SIG-M5 (cell line): ENCODE results near the gene SEMA3D.

Source experiments
- DNase-seq: peaks from one replicate; lab custom pipeline; 2025; lab: John Stamatoyannopoulos, UW

SEMA3D gene

DNA sequence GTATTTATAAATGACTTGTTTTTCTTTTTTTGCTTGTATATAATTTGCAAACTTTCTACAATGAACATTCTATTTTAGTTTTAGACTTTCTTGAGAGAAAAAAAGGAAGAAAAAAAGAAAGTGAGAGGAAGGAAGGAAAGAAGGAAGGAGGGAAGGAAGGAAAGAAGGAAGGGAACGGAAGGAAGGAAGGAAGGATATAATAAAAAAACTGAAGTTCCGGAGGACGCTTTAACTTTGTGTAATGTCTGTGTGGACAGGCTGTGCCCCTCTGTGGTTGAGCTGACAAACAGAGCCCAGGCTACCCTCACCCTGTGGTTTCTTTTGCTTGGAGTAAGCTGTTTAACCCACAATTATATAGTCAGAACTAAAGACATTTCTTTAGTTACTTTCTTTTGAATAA is 108.7 kb downstream of the SEMA3D start:
- DNase-seq, result no peak

DNA sequence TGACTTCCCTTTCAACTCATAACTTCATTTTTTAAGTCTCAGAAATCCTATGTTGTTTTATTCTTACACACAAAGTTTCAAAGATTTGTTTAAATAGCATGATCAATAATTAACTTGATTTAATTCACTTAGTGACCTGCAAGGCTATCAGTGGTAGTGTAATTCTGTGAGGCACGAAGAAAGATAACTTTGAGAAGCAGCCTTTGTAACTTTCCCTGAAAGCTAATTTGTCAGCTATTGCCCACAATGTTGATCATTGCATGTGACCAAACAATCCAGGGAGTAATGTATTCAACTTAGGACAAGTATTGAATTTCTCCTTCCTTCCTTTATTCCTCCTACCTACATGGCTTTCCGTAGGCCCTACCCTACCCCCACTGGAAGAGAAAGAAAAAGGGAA is 111.0 kb downstream of the SEMA3D start:
- no peak for DNase-seq

DNA sequence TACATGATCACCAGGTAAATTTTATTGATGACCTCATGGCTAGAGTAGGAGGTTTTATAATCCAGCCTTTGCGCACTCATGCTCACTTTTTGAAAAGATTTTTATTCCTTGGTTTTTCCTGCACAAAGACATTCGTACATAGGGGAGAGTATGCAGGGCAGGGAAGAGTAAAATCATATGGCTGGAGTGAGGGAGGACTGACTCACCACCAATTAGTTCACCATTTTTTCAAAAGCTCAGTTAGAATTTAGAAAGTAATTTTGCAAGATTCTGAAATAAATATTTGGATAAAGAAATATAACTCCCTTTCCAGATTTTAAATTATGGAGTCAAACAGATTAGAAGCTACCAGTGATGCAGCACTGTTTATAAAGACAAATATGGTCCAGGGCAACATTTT is 111.9 kb downstream of the SEMA3D start:
- no peak for DNase-seq

DNA sequence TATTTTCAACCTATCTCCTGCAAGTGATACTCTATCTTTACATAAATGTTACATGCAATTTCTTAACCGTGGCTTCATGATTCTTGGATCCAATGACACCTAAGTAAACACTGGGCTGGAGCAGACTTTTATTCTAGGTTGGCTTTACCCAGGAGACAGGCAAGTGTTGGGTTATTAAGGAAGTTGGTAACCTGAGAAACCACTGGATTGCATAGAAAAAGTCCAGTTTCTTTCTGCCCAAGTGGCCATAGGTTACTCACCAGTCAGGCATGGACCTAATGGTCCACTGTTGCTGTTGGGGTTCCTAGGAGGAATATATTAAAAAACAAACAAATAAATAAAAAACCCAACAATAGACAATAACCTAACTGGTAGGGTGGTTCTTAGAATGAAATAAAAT is 112.8 kb downstream of the SEMA3D start:
- DNase-seq, result no peak

DNA sequence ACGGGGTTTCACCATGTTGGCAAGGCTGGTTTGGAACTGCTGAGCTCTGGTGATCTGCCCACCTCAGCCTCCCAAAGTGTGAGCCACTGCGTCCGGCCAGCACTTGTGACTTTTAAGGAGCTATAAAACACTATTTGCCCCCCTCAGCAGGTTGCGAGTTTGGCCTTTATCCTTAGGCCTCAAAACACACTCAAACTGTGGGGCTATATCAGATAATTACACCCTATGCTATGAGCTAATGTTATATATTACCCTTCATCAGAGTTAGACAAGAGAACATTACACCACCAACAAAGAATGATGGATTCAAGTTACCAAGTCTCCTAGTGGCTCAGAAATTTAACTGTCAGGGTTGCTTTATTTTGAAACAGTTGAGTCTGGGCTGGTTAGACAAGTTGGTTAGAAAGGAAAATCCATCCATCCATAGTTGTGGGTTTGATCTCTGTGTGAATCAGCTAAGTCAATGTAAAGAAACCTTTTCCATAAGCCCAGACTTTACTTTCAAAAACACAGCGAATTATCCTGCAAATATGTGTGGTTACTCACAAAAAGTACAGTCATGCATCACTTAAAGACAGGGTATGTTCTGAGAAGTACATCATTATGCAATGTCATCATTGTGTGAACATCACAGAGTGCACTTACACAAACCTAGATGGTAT is 115.8 kb downstream of the SEMA3D start:
- DNase-seq, result no peak

DNA sequence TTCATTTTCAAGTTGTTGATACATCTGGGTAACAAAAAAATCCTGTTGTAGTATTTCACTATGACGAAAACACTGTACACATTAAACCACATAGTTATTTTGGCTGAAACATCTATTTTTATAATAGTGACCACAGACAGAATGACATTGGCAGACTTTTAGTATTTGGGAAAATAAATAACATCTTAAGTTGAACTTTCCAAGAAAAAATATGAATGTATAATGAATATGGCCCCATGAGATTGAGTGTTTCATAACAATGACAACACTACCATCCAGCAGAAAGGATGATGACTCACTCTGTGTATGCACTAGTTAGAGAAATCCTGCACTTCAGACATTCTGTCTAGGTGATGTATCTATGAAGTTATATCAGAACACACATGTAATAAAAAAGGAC is 118.1 kb downstream of the SEMA3D start:
- no peak for DNase-seq

DNA sequence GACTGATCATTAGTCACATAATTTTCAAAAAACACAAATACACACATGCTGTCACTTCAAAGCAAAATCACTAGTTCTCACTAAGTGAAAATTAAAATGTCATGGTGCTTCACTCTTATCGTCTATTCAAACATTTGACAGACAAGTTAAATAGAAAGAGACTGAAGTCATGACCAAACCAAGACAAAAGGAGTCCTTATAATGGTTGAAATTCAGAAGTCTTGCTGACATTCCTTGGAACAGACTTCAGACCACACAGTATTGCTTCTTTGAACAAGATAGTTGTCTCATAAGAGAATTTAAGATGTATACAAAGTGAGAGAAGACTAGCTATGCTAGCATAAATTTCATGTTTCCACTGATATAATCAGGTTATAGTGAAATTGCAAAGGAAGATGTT is 119.5 kb downstream of the SEMA3D start:
- no peak for DNase-seq

DNA sequence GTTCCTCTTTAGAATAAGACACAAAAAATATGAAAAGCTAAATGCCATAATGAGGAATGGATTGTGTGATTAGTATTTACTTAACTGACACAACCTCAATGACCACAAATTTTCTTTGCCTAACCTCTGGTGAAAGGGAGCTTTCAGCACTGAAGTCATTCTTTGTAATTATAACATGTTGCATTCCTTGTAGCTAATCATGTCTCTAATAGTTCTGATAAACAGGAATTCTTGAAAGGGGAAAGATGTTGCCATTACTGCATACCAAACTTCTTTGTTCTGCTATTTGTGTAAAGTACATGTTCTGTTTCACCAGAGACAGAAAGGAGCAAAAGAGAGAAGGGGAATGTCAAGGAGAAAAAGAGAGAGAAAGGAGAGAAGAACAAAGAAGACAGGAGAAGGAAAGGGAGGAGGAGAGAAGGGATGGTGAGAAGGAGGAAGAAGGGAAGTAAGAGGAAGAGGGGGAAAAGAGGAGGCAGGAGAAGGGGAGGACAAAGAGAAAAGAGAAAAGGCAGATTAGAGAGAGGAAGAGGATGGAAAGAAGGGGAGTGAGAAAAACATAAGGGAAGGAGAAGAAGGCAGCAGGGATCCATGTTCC is 120.9 kb downstream of the SEMA3D start:
- no peak for DNase-seq

DNA sequence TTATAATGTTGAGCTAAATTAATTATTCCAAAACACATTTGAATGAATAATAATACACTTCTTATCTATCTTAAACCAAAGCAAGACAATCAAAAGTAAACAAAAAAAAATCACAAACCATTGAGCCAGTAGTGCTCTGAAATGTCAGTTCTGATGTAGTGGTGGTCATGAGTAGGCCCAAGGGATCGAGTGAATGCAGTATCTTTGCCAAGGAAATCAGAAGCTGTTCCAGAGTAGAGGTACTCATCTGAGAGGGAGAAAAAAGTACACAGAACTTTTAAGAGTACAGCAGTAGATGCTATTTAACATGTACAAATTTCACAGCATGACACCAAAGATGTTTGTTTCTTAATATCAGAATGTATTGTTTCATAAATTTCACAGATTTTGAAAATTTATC is 121.5 kb downstream of the SEMA3D start:
- DNase-seq, result no peak

DNA sequence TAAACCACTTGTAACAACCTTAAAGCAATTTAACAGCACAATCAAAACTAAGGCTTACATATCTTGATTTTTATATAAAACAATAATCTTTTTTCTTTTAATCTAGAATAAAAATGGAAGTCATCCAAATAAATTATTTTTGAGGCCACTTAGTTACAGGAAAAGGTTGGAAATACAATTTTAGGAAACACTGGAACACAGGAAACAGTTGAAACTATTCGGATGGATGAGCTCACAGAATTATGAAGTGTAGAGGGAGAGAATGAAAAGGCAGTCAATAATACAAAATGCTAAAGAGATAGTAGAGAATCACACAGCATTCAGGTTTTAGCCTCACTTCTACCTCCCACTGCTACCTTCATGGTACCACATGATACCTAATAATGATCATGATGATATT is 124.2 kb downstream of the SEMA3D start:
- no peak for DNase-seq

DNA sequence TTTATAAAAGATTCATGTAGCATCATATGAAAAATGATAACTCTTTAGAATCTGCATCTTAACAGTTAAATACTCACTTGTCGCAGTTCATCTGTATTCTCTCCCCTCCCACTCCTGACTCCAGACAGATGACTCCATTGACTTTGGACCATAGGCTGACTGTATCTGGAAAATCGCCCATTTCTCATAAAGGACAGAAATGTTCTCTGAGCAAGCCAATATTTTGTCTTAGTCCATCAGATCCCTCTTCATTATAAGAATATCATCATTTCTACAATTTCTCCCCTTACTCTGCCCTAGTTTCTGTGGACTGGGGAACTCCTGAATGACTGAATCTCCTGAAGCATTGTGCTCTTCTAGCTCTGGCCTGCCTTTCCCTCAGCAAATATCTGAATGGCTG is 125.4 kb downstream of the SEMA3D start:
- DNase-seq, result no peak

DNA sequence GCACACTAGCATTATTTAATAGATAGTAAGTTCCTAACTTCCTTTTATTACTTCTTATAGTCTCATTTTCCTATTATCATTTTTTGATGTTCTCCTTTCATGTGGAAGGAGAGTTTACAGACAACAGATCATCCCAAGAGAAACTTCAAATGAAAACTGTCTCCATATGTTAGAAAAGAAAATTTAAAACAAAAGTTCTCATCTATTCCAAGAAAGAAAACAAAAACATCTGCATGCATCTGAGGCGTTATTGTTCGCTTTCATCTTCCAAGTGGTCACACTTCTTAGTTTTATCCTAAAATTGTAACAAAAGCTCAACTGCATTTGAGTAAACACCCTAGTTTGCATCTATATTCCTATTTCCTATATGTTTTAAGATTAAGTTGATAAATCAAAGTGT is 126.2 kb downstream of the SEMA3D start:
- no peak for DNase-seq

DNA sequence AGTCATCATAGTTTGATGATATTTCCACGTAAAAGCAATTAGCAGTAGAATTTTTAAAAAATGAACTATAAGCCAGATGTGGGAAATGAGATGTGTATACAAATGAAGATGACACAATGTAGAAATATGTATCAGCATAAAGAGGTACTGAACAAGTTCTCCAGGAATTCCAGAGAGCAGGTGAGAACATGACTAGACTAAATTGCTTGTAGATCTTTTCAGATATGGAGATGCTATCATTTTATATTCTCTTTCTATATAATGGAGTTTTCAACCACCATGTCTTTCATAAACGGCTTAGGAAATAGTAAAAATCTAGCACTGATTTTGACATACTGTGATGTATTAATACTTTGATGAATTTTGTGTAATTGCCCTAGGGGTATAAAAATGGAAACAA is 130.9 kb downstream of the SEMA3D start:
- DNase-seq, result no peak

DNA sequence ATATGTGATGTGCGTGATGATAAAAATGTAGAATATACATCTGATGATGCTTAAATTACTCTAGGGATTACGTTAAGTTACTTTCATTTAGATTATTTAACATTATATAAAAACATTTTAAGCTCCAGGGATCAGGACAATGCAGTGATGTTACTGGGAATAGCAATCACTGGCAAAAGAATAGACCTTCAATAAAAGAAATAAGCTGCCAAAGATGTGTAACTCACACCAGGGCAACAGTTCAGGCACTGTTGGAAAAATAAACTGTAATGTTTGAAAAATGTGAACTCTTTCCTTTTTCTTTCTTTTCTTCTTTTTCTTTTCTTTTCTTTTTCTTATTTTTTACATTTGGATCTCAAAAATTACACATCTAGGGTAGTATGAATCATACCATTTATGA is 131.7 kb downstream of the SEMA3D start:
- no peak for DNase-seq

DNA sequence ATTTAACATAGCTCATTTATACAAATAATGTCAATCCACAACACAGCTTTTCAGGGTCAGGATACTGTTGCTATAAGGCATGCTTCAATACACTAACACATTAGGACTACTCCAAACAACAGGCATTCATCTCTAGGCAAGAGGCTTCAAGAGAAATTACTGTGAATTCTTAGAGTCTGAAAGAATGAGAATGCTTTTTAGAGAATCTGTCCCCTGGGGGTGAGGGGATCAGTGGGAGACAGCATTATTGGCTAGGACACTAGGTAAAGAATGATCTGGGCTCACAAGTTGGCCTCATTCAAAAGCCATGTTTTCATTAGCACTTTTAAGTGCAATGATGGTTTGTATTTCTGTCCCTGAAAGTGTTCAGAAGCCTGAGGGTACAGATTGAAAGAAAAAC is 132.6 kb downstream of the SEMA3D start:
- no peak for DNase-seq

DNA sequence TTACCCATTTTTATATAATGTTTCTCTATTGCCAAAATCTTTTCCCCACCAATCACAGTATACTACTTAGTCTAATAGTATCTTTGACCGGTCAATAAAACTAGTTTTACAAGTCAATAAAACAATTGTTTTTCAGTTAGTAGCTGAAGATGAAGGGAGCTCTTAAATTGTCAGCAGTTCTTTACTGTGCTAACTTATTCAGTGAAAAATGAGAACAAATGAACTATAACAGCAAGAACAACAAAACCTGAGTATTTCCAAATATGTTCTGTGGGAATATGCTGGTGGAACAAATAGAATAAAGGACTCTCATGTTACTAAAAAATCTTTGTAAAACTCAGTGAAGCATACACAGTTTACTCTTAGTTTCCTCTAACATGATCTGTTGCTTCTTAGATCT is 134.0 kb downstream of the SEMA3D start:
- DNase-seq, result no peak

DNA sequence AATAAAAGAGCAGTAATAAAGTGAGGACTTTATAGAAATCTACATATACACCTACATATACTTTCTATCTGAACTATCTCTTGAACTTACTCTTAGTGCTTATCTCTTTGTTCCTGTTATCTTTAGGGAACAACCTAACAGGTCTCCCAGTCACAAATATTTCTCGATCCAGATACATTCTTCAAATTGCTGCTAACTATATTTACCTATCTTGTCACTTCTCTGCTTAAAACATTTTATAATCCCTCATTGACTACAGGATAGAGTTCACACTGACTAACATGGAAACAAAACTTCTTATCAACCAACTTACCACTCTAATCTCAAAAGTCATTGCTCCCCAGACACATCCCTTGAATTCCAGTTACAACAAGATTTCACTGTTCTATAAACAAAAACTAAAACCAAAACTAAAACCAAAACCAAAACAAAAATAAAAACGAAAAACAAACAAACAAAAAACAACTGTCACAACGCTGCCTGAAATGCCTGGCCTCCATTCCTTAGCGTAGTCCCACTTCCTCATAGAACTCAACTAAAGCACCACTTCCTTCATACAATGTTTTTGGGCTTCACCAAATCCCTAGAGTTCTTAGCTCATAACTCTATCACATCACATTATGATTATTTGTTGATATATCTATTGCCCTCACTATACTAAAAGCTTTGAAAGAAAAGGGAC is 134.7 kb downstream of the SEMA3D start:
- DNase-seq, result no peak

DNA sequence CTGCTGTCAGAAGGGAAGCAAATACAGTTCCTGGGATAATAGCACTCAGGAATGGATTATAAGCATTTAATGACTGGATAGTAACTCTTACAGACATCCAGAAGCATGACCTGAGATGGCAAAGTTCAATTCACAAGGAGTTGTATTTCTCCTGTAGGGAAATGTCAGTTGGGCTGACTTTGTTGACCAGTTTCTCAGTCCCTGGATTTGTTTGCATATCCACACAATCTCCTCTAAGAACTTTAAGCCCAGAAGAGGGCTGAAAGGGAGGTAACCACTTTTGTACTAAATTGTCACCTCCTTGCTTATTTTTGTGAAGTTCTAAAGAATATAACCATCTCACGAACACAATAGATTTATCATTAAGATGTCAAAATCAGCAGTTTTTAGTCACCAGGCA is 140.3 kb downstream of the SEMA3D start:
- DNase-seq, result no peak

DNA sequence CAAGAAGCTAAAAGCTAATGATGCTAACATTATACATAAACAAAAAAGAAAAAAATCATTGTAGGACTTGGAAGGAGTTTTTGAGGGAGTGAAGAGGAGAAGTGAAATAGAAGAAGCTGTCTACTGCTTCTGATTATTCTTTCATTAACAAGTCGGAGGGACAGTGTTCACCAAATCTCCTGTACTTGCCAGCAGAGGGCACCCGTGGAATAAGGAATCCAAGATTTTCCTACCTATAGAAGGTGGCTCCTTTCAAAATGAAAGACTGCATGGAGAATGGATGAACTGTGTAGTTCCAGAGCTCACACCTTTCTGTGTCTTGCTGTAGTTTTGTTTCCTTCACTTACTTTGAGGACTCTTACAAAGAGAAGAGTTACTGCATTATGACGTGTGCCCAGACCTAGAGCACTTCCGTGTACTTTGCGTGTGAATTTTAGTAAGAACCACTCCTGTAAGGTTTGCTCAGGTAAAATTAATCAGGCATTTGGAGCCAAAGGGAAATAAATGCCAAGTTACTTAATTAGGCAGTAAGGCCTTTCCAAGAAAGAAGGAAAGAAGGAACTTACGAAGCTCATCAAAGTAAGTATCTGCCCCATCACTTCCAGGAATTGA is 145.1 kb downstream of the SEMA3D start:
- DNase-seq, result no peak

DNA sequence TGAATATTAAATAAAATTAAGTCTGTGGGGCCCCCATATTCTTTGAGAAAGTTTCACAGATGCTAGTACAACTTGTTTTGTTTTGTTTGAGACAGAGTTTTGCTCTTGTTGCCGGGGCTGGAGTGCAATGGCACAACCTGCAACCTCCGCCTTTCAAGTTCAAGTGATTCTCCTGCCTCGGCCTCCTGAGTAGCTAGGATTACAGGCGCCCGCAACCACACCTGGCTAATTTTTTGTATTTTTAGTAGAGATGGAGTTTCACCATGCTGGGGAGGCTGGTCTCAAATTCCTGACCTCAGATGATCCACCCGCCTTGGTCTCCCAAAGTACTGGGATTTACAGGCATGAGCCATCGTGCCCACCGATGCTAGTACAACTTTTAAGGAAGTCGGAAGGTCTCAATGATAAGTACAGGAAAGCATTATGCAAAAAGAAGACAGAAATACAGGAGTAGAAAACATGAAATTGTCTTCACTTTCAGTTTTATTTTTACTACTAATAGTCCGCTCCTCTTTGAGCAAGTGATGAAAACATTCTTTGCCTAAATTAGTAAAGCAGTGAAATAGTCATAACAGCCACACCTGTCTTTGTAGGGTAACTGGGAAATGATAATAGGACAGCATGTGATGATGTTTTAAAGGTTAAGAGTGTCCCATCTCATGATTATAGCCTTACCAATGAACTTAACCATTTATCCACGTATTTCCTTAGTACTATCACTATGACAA is 147.5 kb downstream of the SEMA3D start:
- DNase-seq, result no peak

DNA sequence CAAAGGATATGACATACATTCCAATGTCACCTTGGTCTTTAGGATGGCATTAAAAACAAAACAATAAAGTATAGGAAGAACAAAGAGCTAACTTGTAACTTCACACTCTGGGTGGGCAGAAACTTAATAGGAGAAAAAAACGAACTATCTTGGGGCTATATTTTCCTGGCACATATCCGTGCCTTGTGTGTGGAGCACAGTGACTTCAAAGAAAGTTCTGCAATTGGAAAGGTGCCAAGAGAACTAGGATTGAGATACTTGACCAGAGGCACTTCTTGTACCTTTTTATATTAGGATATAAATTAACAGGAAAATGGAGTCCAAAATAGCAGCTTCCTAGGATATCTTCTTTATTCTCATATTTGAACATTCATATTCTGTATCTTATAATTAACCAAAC is 148.4 kb downstream of the SEMA3D start:
- DNase-seq, result no peak

DNA sequence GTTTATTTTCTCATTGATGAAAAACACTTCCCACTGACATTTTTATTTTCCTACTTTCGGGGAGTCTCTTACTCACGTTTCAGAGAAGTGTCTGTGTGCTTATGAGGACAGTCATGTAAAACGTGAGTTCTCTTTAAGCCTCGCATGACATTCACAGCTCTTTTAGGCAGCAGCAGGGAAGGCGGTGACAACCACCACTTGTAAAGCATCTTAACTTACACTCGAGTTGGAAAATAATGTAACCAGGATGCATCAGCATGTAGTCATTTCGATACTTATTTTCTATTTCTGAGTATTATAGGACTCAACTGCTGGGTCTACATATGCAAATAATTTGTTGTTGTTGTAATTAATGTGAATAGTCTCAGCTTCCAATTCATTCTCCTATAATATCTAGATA is 153.6 kb downstream of the SEMA3D start:
- DNase-seq, result no peak

DNA sequence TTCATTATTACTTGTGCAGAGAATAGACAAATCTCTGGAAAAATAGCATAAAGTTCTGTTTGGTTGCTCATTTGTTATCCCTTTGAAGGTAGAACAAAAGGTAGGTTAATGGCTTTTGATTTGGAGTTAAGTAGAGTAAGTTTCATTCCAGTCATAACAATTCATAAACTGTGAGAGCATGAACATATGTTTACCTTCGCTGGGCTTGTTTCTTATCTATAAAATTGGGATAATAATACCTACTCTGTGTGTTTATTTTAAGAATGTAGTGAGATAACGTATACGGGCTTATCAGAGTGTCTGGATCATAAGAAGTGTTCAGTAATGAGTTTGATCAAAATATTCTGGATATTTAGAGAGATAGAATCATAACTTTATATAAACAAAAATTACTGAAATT is 155.4 kb downstream of the SEMA3D start:
- DNase-seq, result no peak
